ENCODE measurements around the gene EFCAB10.
A peak's percentile ranks its signal among the peaks of the same experiment; 100 is the strongest.

EFCAB10 gene

GRCh38 chr7:105581066-105581811 lies at the start of gene EFCAB10:
Gene EFCAB10, minus strand, starts transcription at chr7:105581493. Its CDS starts 30 bp downstream, at chr7:105581463.
- peak; percentile 21 to 45 for DNase-seq (ENCODE audit: low read depth in 2 of 2)

GRCh38 chr7:105625986-105626385 lies 44.7 kb upstream of the EFCAB10 start:
- no peak for DNase-seq (ENCODE audit: low read depth in 2 of 2)

GRCh38 chr7:105623906-105624305 lies 42.6 kb upstream of the EFCAB10 start:
- no peak for DNase-seq (ENCODE audit: low read depth in 2 of 2)

GRCh38 chr7:105623378-105623777 lies 42.1 kb upstream of the EFCAB10 start:
- no peak for DNase-seq (ENCODE audit: low read depth in 2 of 2)

GRCh38 chr7:105622106-105622731 lies 40.9 kb upstream of the EFCAB10 start:
- no peak for DNase-seq (ENCODE audit: low read depth in 2 of 2)

- no peak for DNase-seq (ENCODE audit: low read depth in 2 of 2)
Measured at GRCh38 chr7:105621617-105622016, 40.3 kb upstream of the EFCAB10 start.

- no peak for DNase-seq (ENCODE audit: low read depth in 2 of 2)
Measured at GRCh38 chr7:105621176-105621575, 39.9 kb upstream of the EFCAB10 start.

GRCh38 chr7:105619590-105619989 lies 38.3 kb upstream of the EFCAB10 start:
- DNase-seq (ENCODE audit: low read depth in 2 of 2) = no peak

GRCh38 chr7:105618016-105618296 lies 36.7 kb upstream of the EFCAB10 start:
- no peak for DNase-seq (ENCODE audit: low read depth in 2 of 2)

- no peak for DNase-seq (ENCODE audit: low read depth in 2 of 2)
Measured at GRCh38 chr7:105617280-105618015, 36.2 kb upstream of the EFCAB10 start.

GRCh38 chr7:105614341-105614840 lies 33.1 kb upstream of the EFCAB10 start:
- no peak for DNase-seq (ENCODE audit: low read depth in 2 of 2)

GRCh38 chr7:105613611-105614330 lies 32.5 kb upstream of the EFCAB10 start:
- DNase-seq (ENCODE audit: low read depth in 2 of 2) = no peak

GRCh38 chr7:105612806-105613205 lies 31.5 kb upstream of the EFCAB10 start:
- DNase-seq (ENCODE audit: low read depth in 2 of 2) = no peak

GRCh38 chr7:105611856-105612775 lies 30.8 kb upstream of the EFCAB10 start:
- DNase-seq (ENCODE audit: low read depth in 2 of 2) = no peak

- DNase-seq (ENCODE audit: low read depth in 2 of 2) = no peak
Measured at GRCh38 chr7:105610165-105610930, 29.1 kb upstream of the EFCAB10 start.

GRCh38 chr7:105602325-105603305 lies 21.3 kb upstream of the EFCAB10 start:
- DNase-seq (ENCODE audit: low read depth in 2 of 2) = no peak

GRCh38 chr7:105600720-105601550 lies 19.6 kb upstream of the EFCAB10 start:
- no peak for DNase-seq (ENCODE audit: low read depth in 2 of 2)

- DNase-seq (ENCODE audit: low read depth in 2 of 2) = no peak
Measured at GRCh38 chr7:105599551-105599950, 18.3 kb upstream of the EFCAB10 start.
